ENCODE measurements around the gene VPS13D.

The VPS13D gene

GRCh38 chr1:12408662-12409061, 178.8 kb downstream of the VPS13D start:
- H3K4me3 ChIP-seq (ENCODE audit: low read depth, low read length): no peak overlapping the region
- in situ Hi-C loops (cut with HindIII; ENCODE audit: low sequenced_read_pairs): no loop called here
- TF ChIP-seq CTCF (IDR thresholded peaks at IDR 0.05; ENCODE audit: low read depth, low read length): no peak
- no peak for DNase-seq (ENCODE audit: low read depth, low spot score)

GRCh38 chr1:12409681-12410080, 179.9 kb downstream of the VPS13D start:
- TF ChIP-seq CTCF (IDR thresholded peaks at IDR 0.05; ENCODE audit: low read depth, low read length): no peak
- in situ Hi-C loops (cut with HindIII; ENCODE audit: low sequenced_read_pairs): no loop called here

GRCh38 chr1:12410351-12410750, 180.5 kb downstream of the VPS13D start:
- H3K4me3 ChIP-seq (ENCODE audit: low read depth, low read length): no peak overlapping the region
- in situ Hi-C loops (cut with HindIII; ENCODE audit: low sequenced_read_pairs): no loop called here
- TF ChIP-seq CTCF (IDR thresholded peaks at IDR 0.05; ENCODE audit: low read depth, low read length): no peak
- no peak for DNase-seq (ENCODE audit: low read depth, low spot score)

More at GRCh38 chr1:12409681-12410080, 179.9 kb downstream of the VPS13D start:
- peak; percentile 22 for DNase-seq (ENCODE audit: low read depth, low spot score)
- H3K4me3 ChIP-seq (ENCODE audit: low read depth, low read length): no peak overlapping the region

GRCh38 chr1:12411098-12411497, 181.3 kb downstream of the VPS13D start:
- no peak for TF ChIP-seq CTCF (IDR thresholded peaks at IDR 0.05; ENCODE audit: low read depth, low read length)
- H3K4me3 ChIP-seq (ENCODE audit: low read depth, low read length): no peak overlapping the region
- in situ Hi-C loops (cut with HindIII; ENCODE audit: low sequenced_read_pairs): no loop called here
- DNase-seq (ENCODE audit: low read depth, low spot score): no peak

- in situ Hi-C loops (cut with HindIII; ENCODE audit: low sequenced_read_pairs): no loop called here
Observed at GRCh38 chr1:12411747-12412146, 181.9 kb downstream of the VPS13D start.

GRCh38 chr1:12412439-12412838, 182.6 kb downstream of the VPS13D start:
- TF ChIP-seq CTCF (IDR thresholded peaks at IDR 0.05; ENCODE audit: low read depth, low read length): no peak
- no peak overlapping the region for H3K4me3 ChIP-seq (ENCODE audit: low read depth, low read length)
- DNase-seq (ENCODE audit: low read depth, low spot score): no peak
- in situ Hi-C loops (cut with HindIII; ENCODE audit: low sequenced_read_pairs): no loop called here

More at GRCh38 chr1:12411747-12412146, 181.9 kb downstream of the VPS13D start:
- H3K4me3 ChIP-seq (ENCODE audit: low read depth, low read length): no peak overlapping the region
- no peak for TF ChIP-seq CTCF (IDR thresholded peaks at IDR 0.05; ENCODE audit: low read depth, low read length)
- DNase-seq (ENCODE audit: low read depth, low spot score): no peak
